Left forelimb (tissue), 1 donor: ENCODE results near the gene PRR20G.
"Not testable (repeated sequence)": the region's sequence is repeated elsewhere in the genome, so short reads cannot be mapped to it uniquely, and the experiment has no call there.

Experiments
- DNase-seq: peaks from one replicate; pipeline ENCODE4 v3.0.0-alpha.2; 2018; ENCODE audit warnings: low spot score

Gene PRR20G

GRCh38 chr3:127299276-127299675, 11.4 kb upstream of the PRR20G start:
- DNase-seq, result no peak

DNA sequence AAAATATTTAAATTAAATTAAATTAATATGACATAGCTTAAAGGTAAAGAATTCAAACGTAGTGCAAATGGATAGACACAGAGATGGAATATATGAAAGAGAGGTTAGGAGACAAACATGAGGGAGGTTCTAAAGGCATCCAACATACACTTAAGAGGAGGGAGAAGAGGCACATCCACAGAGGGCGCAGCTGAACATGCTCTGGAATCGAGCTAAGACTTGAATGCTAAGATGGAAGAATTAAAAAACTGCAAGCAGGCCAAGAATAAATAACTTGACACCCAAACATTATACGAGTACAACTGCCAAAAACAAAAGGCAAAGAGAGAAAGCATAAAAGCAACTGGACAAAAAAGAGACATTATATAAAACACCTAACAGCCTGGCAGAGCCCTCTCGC, 9.1 kb upstream of the PRR20G start:
- no peak for DNase-seq

DNA sequence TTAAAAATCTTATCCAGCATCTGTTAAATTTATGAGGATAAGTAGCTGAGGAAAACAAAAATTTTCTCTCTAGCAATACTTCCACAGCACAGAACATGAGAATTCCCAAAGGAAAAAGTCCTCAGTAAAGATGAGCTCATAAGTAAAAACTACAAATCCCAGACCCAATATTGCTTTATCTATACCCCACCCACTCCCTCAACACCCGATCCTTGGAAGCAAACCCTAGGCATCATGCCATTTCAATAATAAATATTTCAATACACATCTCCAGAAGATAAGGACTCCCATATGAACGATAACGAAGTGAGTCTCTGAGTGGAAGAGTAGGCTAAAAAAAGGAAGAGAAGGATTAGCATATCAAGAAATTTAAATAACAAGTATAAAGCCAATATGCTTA, 8.3 kb upstream of the PRR20G start:
- no peak for DNase-seq

- DNase-seq, result not testable (repeated sequence)
Observed at GRCh38 chr3:127293650-127294049, 5.8 kb upstream of the PRR20G start.

GRCh38 chr3:127291611-127292010, 3.8 kb upstream of the PRR20G start:
- DNase-seq, result no peak

DNA sequence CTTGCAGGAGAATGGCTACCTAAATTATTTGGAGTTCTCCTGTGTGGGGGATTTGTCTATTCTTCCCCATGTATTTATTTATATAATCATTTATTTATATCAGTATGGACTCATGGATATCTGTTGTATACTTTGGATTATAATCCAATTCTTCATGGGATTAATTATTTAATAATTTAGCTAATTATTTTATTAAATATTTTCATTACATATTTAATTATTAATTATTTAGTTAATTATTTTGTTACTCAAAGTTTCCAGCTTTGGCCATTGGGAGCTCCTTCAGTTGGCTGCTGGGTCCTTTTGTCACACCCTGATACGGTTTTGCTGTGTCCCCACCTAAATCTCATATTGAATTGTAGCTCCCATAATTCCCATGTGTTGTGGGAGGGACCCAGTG, 3.3 kb upstream of the PRR20G start:
- DNase-seq, result no peak

- DNase-seq, result no peak
Observed at GRCh38 chr3:127289706-127290575, 2.1 kb upstream of the PRR20G start.

DNA sequence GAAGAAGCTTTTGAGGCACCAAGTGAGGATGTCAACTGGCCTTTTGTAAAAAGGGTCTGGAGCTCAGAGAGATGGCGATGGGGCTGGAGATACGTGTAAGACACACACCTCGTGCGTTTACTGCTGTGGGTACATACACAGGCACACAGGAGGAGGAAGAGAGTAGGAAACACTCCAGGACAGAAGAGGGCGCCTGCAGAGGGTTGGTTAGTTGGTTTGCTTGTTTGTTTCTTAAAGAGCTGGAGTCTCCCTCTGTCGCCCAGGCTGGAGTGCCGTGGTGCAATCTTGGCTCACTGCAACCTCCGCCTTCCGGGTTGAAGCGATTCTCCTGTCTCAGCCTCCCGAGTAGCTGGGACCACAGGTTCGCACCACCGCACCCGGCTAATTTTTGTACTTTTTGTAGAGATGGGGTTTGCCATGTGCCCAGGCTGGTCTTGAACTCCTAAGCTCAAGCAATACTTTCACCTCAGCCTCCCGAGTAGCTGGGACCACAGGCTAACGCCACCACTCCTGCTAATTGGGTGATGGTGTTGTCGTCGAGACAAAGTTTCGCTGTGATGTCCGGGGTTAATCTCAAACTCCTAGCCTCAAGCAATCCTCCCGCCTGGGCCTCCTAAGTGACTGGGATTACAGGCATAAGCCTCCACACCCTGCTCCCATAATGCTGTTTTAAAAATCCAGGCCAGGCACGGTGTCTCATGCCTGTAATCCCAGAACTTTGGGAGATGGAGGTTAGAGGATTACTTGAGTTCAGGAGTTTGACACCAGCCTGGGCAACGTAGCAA, 1.3 kb upstream of the PRR20G start:
- no peak for DNase-seq

DNA sequence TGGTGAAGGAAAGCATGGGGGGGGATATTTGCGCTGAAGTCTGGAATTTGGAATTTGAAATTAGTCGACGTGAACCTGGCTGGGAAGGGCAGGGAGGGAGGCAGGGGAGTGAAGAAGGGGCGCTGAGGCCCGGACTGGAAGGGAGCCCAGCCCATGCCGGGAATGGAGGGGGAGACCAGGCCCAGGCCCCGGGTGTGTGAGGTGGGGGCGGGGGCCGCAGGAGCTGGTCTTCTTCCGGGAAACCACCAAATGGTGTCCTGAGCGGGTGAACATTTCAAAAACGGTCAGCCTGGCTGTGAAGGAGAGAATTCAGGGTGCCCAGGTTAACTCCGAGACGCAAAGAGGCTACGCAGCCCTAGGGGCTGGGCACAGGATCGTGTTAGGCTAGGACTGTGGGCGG, 497 bp upstream of the PRR20G start:
- DNase-seq, result no peak

DNA sequence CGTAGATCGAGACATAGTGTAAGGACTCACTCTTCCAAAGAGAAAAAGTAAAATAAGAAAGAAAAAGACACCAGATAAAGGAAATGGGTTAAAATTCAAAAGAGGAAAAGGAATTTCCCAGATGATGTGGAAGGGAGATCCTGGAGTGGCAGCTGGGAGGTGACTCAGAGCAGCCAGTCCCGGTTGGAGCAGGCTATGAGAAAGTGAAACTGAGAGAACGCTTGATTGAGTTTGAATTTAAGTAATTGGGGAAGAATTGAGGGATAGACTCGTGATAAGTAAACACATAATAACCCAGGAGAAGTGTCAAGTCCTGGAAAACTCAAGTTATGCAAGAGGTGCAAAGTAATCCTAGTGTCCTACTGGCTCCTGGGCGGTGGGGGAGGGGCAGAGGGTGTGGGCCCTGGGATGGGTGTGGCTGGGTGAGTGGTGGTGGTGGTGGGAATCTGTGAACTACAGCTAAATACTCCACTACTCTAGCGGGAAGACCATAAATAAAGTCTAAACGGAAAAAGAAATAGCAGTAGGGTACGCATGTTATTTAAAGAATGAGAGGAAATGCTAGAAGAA, 1.2 kb downstream of the PRR20G start:
- no peak for DNase-seq

DNA sequence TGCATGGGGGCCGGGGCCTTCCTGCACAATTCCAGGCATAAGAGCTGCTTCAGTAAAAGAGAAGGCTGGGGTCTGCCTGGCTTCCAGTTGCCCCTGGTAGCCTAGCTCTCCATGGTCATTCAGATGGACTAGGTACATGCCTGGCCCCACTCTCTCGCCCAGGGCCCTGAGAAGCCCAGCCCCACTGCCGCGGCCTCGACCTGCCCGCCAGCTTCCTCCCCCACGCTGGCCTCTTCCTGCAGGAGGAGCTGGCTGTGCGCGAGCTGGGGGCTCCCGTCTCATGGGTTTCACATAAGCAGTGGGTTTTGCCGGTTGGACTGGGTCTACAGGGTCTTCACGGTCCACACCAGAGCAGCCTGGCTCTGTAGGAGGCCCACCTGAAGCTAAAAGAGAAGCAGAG, 3.6 kb downstream of the PRR20G start:
- no peak for DNase-seq

DNA sequence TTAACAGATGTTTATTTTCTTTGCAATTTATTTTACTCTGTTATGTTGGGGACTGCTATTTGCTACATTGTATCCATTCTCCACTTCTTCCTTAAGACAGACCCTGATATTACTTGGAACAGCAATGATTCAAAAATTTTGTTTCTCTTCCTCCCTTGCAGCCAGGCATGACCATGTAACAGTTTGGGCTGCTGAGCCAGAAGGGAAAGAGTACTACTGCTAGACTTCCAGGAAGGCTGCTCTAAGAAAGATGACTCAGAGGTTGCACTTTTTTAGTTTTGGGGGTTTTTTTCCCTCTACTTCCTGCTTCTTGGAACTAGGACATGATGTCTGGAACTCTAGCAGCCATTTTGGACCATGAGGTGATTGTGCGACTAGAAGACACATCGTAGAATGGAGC, 10.3 kb downstream of the PRR20G start:
- DNase-seq, result no peak

- no peak for DNase-seq
Observed at GRCh38 chr3:127276995-127277394, 10.9 kb downstream of the PRR20G start.

DNA sequence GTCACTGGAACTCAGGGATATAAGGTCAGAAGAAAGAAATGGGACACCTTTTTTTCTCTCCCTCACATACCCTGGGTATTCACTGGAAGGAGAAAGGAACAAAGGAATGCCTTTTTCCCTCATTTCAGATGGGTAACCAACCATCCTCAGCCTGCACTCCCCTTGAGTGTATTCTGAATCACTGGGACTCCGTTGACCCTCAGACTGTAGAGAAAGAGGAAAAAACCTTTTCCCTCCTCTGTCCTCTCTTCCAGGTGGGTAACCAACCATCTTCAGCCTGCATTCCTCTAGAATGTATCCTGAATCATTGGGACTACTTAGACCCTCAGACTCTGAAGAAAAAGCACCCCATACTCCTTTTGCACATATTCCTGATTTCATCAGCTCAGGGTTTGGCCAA, 11.4 kb downstream of the PRR20G start:
- DNase-seq, result no peak

DNA sequence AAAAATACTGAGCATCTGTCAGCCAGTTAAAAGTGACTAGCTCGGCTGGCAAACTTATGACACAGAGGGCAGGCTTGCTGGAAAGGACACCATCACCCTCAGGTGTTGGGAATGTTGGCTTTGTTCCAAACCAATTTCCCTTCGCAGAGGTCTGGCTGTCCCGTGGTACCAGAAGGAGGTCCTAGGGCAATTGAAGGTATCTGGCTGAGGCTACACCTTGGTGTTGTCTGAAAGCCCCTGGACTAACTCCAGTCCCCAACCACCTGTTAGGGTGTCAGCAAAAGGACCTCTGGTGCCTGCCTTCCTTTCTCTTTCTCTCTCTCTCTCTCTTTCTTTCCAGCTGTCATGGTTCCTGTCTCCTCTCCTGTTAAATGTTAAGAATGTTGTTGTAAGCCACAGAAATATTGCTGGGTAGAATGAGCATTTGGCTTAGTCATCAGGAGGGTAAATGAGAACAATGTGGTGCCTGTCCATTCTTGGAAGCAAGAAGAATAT, 12.5 kb downstream of the PRR20G start:
- DNase-seq, result no peak

GRCh38 chr3:127274200-127274760, 13.6 kb downstream of the PRR20G start:
- no peak for DNase-seq

- DNase-seq, result no peak
Observed at GRCh38 chr3:127273206-127273605, 14.6 kb downstream of the PRR20G start.

DNA sequence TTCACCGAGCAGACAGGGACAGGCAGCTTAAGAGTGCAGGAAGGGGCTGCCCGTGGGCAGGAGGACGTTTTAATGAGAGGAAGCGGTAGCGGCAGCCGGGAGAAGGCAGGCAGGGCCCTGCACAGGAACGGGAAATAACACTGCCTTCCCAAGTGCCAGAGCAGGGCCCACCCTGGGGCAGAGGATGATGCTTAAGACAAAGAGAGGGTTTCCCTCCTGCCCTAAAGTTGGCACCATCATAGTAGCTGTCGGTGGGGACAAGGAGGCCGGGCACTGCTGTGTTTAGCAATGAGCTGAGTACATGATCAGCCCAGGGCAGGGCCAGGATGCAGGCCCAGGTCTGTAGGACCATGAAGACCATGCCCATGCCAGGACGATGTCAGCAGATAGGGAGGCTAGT, 21.7 kb downstream of the PRR20G start:
- no peak for DNase-seq

DNA sequence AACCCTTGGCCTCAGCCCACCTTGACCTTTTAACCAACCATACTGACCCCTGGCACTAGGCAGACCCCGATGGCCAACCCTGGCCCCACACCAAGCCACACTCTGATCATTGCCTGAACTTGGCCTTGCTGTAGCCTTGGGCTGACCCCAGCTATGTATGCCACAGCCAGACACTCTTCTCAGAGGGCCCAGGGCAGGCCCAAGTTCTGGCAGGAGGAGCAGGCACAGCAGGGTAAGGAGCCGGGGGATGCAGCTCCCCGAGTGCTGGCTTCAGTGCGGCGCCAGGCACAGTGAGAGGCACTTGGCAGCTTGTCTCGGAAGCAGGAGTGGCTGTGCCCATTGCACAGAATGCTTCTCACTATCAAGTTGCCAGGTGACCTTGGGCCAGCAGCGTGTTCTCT, 22.3 kb downstream of the PRR20G start:
- DNase-seq, result no peak

GRCh38 chr3:127264794-127265514, 22.9 kb downstream of the PRR20G start:
- DNase-seq, result no peak

DNA sequence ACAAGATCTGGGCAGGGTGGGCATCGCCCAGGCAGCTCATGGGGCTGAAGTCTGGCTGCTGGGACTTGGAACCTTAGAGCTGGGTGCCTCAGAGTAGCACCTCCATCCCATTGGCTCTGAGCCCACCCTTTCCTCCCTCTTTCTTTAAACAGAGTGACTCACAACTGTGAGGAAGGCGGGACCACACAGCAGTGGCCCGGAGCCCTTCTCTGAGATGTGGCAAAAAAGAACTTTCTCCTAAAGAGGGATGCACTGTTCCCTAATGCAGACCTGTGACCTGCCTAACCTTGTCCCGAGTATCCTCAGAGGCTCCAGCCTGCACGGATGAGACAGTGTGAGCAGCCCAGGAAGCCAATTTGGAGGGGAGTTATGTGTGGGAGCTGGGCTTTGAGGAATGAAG, 23.6 kb downstream of the PRR20G start:
- DNase-seq, result no peak
